DND-41 (cell line): ENCODE measurements around the gene ARHGAP4.

Experiments used
- ATAC-seq: fragments of 200-7000 bp; cut with Tn5 transposase; 3 replicates; pipeline ENCODE4 v1.9.1; 2021; ENCODE audit warnings: low read depth; ENCODE audit not compliant: insufficient read depth
- DNase-seq: peaks from one replicate; pipeline ENCODE4 v3.0.0-alpha.2; 2020
- H2AFZ ChIP-seq: 2 replicates; pipeline ENCODE4 v1.6.0; 2012; ENCODE audit warnings: low read depth, low read length
- H3K27ac ChIP-seq: 2 replicates; pipeline ENCODE4 v1.5.1; 2012; ENCODE audit warnings: low read length, inconsistent platforms
- H3K27me3 ChIP-seq: fragments of 200-600 bp; sonication (generic); 2 replicates; pipeline ENCODE4 v1.6.0; 2012; ENCODE audit warnings: low read length, mild to moderate bottlenecking, inconsistent platforms; ENCODE audit not compliant: insufficient read depth, poor library complexity
- H3K36me3 ChIP-seq: 2 replicates; pipeline ENCODE4 v1.5.1; 2012; ENCODE audit warnings: low read length, inconsistent platforms; ENCODE audit not compliant: insufficient read depth
- H3K4me1 ChIP-seq: 2 replicates; pipeline ENCODE4 v1.5.1; 2012; ENCODE audit warnings: mild to moderate bottlenecking, low read length; ENCODE audit not compliant: insufficient read depth
- H3K4me2 ChIP-seq: 2 replicates; pipeline ENCODE4 v1.6.0; 2012; ENCODE audit warnings: mild to moderate bottlenecking, moderate library complexity, low read length, inconsistent platforms; ENCODE audit not compliant: insufficient read depth
- H3K4me3 ChIP-seq, 2 experiments: fragments of 200-600 bp in 1 of 2; shearing (Covaris generic) in 1 of 2; 2 replicates each; pipeline ENCODE4 v1.5.1; 2012 to 2016; ENCODE audit warnings: inconsistent platforms in 2 of 2, low read length in 2 of 2, mild to moderate bottlenecking in 2 of 2, low read depth in 1 of 2, moderate library complexity in 1 of 2
- H3K79me2 ChIP-seq: 2 replicates; pipeline ENCODE4 v1.6.0; 2012; ENCODE audit warnings: low read length, inconsistent platforms; ENCODE audit not compliant: insufficient read depth
- H3K9ac ChIP-seq: 2 replicates; pipeline ENCODE4 v1.6.0; 2012; ENCODE audit warnings: low read depth, mild to moderate bottlenecking, inconsistent platforms, low read length, moderate library complexity
- H3K9me3 ChIP-seq: 2 replicates; pipeline ENCODE4 v1.5.1; 2012; ENCODE audit warnings: low read length, moderate library complexity, mild to moderate bottlenecking, inconsistent platforms; ENCODE audit not compliant: insufficient read depth, severe bottlenecking
- H4K20me1 ChIP-seq: 2 replicates; pipeline ENCODE4 v1.6.0; 2012; ENCODE audit warnings: low read length; ENCODE audit not compliant: insufficient read depth
- EZH2 ChIP-seq: IDR thresholded peaks from 3 replicates; pipeline ENCODE4 v1.6.1; 2012; ENCODE audit warnings: borderline replicate concordance, low read depth, mild to moderate bottlenecking, moderate library complexity, low read length, inconsistent platforms; ENCODE audit not compliant: severe bottlenecking
- TF ChIP-seq, protein P1 (sequence below): IDR thresholded peaks from 2 replicates; pipeline ENCODE4 v1.5.1; 2012; ENCODE audit warnings: borderline replicate concordance, low read length, moderate library complexity, mild to moderate bottlenecking; ENCODE audit not compliant: poor library complexity, severe bottlenecking; ENCODE audit errors: extremely low read depth

ARHGAP4 gene

DNA sequence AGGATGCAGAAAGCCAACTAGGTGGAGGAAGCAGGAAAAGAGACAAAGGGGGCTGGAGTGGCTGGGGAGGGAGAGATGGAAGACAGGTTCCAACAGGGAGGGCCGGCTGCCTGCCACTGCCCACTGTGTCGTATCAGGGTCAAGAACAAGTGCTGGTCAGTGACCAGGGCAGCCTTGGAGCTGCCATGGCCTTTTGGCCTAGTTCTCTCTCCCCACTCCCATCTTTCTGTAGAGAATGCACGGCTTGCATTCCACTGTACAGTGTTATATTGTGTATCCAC is 52.0 kb downstream of the ARHGAP4 start:
- H3K9ac ChIP-seq: no peak overlapping the region
- TF ChIP-seq EZH2: no peak
- TF ChIP-seq, protein P1, sequence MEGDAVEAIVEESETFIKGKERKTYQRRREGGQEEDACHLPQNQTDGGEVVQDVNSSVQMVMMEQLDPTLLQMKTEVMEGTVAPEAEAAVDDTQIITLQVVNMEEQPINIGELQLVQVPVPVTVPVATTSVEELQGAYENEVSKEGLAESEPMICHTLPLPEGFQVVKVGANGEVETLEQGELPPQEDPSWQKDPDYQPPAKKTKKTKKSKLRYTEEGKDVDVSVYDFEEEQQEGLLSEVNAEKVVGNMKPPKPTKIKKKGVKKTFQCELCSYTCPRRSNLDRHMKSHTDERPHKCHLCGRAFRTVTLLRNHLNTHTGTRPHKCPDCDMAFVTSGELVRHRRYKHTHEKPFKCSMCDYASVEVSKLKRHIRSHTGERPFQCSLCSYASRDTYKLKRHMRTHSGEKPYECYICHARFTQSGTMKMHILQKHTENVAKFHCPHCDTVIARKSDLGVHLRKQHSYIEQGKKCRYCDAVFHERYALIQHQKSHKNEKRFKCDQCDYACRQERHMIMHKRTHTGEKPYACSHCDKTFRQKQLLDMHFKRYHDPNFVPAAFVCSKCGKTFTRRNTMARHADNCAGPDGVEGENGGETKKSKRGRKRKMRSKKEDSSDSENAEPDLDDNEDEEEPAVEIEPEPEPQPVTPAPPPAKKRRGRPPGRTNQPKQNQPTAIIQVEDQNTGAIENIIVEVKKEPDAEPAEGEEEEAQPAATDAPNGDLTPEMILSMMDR: no peak
- H2AFZ ChIP-seq: no peak overlapping the region
- no peaks in the 10 kb centered on the region for H3K36me3 ChIP-seq
- no peaks in the 10 kb centered on the region for H3K79me2 ChIP-seq
- H3K27ac ChIP-seq: no peak overlapping the region
- H3K4me3 ChIP-seq: no peak overlapping the region
- DNase-seq (no peak), ATAC-seq (no peak)
- H3K27me3 ChIP-seq: no peaks in the 10 kb centered on the region
- no peaks in the 10 kb centered on the region for H3K9me3 ChIP-seq
- H3K4me1 ChIP-seq: no peaks in the 10 kb centered on the region; the same call in 1 of the 2 replicates
- H3K4me2 ChIP-seq: no peak overlapping the region
- H4K20me1 ChIP-seq: peaks cover 14% of the 10 kb centered on the region

DNA sequence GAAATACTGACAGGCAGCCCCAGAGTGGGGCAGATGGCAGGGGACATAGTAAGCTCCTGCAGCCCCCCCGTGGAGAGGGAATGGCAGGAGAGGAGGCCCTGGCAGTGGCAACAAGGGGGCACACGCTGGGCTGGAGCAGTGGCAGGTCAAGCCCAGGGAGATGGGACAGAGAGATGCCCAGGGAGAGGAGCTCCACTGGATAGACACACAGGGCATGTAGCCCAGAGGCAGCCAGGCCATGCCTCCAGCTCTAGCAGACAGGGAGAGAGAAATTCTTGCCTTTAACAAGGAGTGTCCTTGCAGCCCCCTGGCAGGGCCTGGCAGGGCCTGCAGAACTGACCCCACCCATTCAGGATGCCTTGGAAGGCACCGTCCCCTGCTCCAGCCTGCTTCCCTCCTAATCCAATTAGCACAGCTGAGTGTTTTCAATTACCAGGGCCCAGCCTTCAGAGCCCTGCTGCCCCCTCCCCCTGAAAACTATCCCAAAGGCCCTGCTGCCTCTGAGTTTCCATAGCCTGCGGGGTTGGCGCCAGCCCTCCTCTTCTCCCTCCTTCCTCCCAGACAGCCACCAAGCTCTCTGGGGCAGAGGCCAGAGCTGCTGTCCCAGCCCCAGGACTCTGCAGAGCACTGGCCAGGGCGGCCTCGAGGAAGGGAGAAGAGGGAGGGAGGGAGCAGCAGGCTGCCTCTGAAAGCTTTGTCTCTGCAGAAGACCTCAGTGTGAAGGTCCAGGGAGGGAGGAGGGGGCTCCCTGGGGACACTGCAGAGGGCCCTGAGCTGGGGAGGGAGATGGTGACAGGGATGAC is 52.6 kb downstream of the ARHGAP4 start:
- Histone ChIP-seq H3K9me3 (no peaks in the 10 kb centered on the region), H3K27ac (no peak overlapping the region), H3K4me2 (no peak overlapping the region), H3K79me2 (no peaks in the 10 kb centered on the region), H2AFZ (no peak overlapping the region), H3K36me3 (no peaks in the 10 kb centered on the region), H3K9ac (no peak overlapping the region), H3K4me3 (no peak overlapping the region), H4K20me1 (peaks cover 14% of the 10 kb centered on the region), H3K4me1 (no peaks in the 10 kb centered on the region; the same call in 1 of the 2 replicates), H3K27me3 (no peaks in the 10 kb centered on the region)
- TF ChIP-seq EZH2: no peak
- TF ChIP-seq, protein P1: no peak
- no peak for ATAC-seq
- DNase-seq: no peak

DNA sequence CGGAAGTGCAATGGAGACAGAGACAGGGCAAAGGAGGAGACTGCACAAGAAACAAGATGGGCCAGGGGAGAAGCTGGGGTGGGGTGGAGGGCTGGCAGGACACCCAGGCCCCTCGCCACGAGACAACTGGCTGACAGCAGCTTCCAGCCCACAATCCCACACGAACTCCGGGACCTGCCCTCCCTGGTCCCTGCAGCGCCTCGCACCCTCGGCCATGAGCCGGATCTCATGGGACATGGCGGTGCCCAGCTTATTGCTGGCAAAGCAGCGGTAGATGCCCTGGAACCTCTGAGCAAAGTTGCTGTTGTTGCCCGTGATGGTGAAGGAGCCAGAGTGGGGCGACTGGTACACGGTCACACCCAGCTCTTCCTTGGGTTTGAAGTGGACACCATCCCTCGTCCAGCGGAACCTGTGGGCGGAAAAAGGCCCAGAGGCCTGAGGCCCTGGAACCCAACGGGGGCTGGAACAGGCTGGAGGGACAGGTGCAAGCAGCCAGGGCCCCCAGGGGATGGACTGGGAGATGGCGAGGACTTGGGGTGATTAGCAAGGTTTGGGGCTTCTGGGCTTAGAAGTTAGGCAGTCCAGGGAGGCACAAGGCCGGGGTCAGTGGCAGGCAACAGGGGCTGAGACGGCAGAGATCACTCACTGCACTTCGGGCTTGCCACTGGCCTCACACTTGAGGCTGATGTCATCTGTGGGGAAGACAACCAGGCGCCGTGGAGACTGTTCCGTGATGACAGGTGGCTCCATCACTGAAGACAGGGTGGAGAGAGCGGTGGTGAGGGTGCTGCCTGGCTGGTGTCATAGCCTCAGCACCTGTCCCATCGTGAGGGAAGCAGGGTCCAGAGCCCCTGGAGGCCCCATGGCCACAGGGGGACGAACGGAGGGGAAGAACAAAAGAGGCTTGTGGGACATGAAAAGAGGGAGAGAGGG is 53.9 kb downstream of the ARHGAP4 start:
- Histone ChIP-seq H3K4me3 (no peak overlapping the region), H3K9me3 (no peaks in the 10 kb centered on the region), H3K79me2 (no peaks in the 10 kb centered on the region), H3K9ac (no peak overlapping the region), H4K20me1 (peaks cover 6% of the 10 kb centered on the region; the same call in 1 of the 2 replicates), H3K4me1 (no peaks in the 10 kb centered on the region), H3K27ac (no peak overlapping the region), H3K27me3 (no peaks in the 10 kb centered on the region), H2AFZ (no peak overlapping the region), H3K4me2 (no peak overlapping the region), H3K36me3 (no peaks in the 10 kb centered on the region)
- DNase-seq: no peak
- no peak for ATAC-seq
- no peak for TF ChIP-seq EZH2
- TF ChIP-seq, protein P1: no peak
